HG03521 (cell line): Measurements from ENCODE around the gene N4BP2.
"Not testable (repeated sequence)": the region's sequence is repeated elsewhere in the genome, so short reads cannot be mapped to it uniquely, and the experiment has no call there.

Experiments used
- ATAC-seq: cut with Tn5 transposase; IDR thresholded peaks from one replicate; pipeline ENCODE4 v1.9.1; 2021; ENCODE audit warnings: mild to moderate bottlenecking, moderate library complexity; ENCODE audit not compliant: unreplicated experiment

N4BP2 gene

DNA sequence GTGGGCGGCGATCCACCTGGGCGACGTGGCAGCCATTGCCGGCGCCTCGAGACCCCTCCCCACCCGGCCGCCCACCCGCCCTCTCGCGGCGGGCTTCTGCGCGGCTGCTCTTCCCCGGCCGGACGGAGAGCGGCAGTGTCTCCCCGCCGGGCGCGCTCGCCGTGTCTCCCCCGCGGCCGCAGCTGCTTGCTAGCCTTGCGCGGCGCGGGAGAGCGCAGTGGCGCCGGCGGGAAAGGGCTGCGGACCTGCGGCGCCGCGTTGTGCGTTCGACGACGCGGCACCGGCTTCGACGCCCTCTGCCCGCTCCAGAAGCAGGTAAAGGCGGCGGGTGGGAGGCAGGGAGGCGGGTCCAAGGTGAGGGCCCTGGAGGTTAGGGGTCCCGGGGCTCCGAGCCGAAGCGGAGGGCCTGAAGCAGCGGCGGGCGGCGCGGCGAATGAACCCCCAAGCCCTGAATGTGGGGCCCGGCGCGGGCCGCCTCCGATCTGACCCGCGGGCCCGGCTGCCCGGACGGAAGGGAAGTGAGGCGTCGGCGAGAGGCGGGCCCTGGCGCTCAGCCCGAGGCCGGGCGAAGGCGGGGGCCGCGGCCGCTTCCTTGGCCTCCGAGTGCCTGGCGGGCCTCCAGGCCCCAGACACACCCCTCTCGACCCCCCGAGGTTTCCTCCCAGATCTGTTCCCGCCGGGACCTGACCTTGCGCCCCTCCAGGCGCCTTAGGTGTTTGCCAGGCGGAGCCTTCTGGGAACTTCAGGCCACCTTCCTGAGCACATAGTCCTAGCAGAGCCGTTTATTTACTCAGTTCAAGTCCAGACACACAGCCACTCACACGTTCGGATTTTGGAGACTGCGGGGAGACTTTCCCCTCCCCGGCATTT is at the start of gene N4BP2:
Gene N4BP2, plus strand, starts transcription at position 135 of the 870 bp plus-strand sequence. CDS start 40,491 bp downstream, outside the sequence.
- peak; percentile 59 for ATAC-seq

DNA sequence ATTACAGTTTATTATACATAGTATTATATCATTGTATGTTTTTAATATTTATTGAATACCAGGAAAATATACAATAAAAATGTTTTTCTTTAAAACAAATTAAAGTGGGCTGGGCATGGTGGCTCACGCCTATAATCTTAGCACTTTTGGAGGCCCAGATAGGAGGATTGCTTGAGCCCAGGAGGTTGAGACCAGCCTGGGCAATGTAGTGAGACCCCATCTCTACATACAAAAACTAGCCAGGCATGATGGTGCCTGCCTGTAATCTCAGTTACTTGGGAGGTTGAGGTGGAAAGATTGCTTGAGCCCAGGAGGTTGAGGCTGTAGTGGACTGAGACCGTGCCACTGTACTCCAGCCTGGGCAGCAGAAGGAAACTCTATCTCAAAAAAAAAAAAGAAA is 40.6 kb upstream of the N4BP2 start:
- no peak for ATAC-seq

DNA sequence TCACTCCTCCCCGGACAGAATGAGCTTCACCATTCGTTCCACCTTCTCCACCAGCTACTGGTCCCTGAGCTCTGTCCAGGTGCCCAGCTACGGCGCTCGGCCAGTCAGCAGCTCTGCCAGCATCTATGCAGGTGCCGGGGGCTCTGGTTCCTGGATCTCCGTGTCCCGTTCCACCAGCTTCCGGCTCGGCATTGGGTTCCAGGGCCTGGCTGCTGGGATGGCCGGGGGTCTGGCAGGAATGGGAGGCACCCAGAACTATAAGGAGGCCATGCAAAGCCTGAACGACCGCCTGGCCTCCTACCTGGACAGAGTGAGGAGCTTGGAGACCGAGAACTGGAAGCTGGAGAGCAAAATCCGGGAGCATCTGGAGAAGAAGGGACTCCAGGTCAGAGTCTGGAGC is 36.4 kb upstream of the N4BP2 start:
- no peak for ATAC-seq

DNA sequence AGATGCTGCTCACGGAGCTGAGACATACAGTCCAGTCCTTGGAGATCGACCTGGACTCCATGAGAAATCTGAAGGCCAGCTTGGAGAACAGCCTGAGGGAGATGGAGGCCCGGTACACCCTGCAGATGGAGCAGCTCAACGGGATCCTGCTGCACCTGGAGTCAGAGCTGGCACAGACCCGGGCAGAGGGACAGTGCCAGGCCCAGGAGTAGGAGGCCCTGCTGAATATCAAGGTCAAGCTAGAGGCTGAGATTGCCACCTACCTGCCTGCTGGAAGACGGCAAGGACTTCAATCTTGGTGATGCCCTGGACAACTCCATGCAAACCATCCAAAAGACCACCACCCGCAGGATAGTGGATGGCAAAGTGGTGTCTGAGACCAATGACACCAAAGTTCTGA is 35.5 kb upstream of the N4BP2 start:
- not testable (repeated sequence) for ATAC-seq

DNA sequence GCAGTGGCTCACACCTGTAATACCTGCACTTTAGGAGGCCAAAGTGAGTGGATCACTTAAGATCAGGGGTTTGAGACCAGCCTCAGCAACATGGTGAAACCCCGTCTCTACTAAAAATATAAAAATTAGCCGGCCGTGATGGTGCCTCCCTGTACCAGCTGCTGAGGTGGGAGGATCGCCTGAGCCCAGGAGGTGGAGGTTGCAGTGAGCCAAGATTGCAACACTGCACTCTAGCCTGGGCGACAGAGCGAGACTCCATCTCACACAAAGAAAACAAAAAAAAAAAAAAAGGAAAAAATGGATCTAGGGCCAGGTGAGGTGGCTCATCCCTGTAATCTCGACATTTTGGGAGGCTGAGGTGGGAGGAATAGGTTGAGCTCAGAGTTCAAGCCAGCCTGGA is 32.6 kb upstream of the N4BP2 start:
- not testable (repeated sequence) for ATAC-seq

DNA sequence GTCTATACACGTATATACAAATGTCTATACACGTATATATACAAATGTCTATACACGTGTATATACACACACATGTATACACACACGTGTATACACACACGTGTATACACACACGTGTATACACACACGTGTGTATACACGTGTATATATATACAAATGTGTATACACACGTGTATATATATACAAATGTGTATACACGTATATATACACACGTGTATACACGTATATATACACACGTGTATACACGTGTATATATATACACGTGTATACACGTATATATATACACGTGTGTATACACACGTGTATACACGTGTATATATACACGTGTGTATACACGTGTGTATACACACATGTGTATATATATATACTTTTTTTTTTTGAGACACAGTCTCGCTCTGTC is 23.9 kb upstream of the N4BP2 start:
- ATAC-seq: no peak

DNA sequence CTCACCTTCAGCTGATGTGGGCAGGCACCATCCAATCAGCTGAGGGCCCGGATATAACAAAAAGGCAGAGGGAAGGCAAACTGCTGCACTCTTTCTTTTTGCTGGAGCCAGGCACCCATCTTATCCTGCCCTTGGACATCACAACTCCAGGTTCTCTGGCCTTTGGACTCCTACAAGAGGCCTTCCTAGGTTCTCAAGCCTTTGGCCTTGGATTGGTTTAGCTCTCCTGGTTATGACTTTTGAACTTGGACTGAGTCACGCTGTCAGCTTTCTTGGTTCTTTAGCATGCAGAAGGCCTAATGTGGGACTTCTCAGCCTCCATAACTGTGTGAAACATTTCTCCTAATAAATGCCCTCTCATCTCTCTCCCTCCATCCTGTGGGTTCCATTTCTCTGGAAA is 23.0 kb upstream of the N4BP2 start:
- no peak for ATAC-seq

DNA sequence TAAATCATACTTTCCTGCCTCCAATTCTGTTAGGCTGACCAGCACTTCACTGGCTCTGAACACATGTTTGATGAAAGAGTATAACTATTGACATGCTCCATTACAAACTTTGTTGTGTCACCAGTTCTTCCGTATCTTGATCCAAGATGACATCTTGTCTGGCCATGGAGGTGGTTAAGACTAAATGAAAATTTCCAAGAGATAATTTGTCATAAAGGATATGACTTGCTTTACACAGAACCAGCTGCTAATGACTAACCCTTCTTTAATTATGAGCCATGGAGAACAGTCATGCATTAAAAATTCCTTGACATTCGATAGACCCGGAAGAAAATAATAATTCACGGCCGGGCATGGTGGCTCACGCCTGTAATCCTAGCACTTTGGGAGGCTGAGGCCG is 17.7 kb upstream of the N4BP2 start:
- no peak for ATAC-seq

DNA sequence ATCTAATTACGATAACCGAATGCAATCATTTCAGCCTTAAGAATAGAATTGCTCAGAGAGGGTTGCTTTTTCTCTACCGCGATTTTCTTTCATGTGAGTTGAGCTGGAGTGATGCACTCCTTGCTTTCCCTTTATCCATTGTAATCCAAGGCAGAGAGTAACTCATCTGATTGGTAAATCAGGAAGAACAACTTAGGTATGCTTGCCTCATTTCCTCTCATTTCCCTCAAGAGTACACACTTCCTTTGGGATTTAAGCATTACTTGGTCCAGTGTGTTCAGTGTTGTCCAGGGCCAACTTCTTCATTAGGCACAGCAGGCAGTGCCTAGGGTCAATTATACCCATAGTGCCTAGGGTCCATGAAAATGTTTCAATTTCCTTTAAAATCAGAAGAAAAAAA is 15.7 kb upstream of the N4BP2 start:
- no peak for ATAC-seq

DNA sequence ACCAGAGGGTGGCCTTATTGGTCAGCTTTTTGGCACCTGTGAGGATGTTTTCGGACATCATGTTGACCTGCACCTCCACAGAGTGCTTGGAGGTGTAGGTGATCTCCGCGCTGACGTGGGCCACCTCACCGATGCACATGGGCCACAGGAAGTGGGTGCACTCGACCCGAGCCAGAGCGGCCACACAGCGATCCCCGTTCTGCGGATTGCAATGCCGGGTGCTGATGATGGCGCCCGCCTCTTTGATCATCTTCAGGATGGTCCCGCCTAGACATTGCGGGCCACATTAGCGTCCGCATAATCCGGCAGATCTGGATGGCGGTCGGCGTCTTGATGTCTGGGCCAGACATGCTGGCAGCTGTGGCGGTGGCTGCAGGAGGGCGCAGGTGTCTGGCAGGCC is 12.9 kb upstream of the N4BP2 start:
- no peak for ATAC-seq

DNA sequence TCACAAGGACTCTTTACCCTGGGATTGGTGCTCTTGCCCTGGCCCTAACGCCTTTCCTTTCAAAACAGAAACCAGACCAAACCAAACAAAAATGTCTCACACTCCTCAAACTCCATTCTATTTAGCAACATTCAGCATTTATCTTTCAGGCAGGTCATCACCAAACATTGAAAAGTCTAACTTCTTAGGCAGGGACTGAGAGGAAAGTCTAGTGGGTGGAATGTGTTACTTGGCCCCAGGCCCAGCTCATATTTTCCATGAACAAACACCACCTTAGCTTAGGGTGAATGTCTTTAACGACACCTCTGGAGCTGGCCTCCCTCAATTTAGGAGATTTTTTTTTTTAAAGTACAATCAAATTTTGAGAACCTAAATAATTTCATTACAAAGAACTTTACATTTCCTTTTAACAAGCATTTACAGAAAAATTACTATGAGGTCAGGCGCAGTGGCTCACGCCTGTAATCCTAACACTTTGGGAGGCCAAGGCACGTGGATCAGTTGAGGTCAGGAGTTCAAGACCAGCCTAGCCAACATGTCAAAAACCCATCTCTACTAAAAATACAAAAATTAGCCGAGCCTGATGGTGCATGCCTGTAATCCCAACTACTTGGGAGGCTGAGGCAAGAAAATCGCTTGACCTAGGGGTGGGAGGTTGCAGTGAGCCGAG is 10.2 kb upstream of the N4BP2 start:
- no peak for ATAC-seq

DNA sequence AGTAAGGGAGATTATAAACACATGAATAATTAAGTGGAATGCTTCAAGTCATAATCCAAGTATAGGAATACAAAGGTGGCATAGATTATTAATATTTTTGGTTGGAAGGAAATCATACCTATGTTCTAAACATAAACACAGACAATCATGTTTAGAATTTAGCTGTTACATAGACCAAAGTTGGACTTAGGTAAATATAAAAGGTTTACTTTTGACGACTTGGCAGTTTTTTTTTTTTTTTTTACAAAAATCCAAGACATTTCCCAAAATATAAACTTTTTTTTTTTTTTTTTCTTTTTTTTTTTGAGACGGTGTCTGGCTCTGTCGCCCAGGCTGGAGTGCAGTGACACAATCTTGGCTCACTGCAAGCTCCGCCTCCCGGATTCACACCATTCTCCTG is 3.5 kb upstream of the N4BP2 start:
- no peak for ATAC-seq

DNA sequence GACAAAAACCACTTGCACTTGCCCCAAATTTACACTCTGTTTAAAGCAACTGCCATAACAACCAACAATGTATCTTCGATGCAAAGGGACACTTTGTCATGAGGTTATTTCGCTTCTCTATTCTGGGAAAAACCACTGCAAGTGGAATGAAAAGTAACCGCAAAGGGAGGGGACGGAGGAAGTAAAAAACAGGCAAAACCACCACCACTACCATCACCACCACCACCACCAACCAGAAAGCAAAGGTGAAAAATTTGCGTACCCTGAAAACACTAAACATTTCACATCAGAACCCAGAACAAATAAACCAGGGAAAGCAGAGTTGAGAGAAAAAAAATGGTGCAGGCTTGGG is 1.2 kb upstream of the N4BP2 start:
- no peak for ATAC-seq

DNA sequence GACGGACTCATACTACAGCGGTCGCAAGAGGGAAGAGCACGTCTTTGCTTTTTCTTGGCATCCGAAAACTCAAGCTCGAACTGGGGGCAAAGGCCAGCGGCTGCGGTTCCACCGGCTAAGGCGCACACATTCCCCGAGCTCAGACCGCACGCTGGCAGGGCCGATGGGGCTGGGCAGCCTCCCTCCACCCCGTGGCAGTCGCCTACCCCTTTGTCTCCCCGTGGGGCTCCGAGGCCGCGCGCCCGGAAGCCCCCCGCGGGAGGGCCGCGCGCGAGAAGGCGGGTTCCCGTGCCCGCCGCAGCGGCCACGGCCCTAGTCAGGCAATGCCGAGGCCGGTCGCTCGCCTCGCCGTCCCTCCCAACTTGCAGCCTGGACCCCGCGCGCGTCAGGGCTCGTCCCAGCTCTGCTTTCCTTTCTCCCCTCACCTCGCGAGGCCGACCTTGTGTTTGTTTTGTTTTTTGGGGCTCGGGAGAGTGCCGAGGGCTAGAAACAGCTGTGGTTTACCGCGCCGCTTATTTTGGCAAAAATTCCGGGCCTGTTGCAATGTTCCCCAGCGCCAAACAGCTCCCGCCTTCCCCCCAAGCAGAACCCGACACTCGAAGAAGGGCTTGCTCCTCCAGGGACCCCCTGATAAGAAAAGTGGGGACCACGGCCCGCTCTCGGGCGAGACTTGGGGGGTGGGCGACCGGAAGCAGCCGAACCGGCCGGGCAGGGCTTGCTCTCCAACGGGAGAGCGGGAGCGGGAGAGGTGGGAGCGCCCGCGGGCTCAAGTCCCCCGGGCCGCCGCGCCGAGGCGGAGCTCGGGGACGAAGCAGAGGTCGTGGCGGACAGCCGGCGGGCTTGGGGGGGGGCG is 561 bp upstream of the N4BP2 start:
- no peak for ATAC-seq

DNA sequence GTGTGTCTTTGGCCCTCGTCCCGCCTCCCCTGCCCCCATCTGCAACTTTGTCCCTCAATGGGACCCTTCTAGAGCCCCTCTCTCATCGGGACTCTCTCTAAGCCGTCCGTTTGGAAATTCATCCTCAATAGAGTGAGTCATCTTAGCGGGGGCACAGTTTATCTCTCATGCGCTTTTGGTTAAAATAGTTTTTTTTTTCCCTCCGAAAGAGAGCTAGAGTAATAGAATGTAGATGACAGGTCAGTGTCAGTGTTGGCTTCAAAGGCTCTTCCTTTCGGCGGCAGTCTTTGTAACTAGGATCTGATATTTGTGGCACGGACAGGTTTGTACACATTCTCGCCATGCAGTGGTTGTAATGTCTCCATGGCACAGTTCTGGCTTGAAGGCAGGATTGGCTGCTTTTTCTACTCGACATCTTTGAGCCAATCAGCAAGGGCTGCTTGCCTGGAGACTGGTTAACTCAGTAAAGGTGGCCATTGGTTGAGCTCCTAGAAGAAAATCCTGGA is 989 bp downstream of the N4BP2 start:
- ATAC-seq: peak; percentile 61

DNA sequence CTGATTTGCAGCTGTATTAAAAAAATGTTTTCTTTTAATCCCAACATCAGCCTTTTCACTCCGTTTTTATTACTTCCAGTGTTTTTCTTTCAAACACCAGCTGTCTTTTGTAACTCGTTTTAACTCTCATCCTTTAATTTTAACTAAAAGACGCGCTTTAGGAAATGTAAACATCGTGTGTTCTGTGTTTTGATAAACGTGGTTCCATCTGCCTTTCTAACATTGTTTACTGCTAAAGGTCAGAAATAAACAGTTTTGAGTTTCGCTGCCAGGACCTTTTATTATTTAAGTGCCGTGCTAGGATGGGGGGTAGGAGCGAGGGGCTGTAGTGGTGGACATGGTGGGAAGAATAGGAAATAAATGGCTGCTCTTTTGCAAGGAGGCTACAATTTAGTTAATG is 1.5 kb downstream of the N4BP2 start:
- ATAC-seq: no peak

DNA sequence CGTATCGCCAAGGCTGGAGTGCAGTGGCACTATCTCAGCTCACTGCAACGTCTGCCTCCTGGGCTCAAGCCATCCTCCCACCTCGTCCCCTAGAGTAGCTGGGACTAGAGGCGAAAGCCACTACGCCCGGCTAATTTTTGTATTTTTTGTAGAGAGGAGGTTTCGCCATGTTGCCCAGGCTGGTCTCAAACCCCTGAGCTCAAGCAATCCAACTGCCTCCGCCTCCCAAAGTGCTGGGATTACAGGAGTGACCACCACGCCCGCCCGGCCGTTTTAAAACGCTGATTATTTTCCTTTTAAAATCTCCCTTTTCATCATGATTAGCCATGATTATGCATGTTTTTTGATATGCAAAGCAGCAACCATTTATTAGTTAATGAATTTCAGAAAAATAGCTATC is 2.2 kb downstream of the N4BP2 start:
- no peak for ATAC-seq

DNA sequence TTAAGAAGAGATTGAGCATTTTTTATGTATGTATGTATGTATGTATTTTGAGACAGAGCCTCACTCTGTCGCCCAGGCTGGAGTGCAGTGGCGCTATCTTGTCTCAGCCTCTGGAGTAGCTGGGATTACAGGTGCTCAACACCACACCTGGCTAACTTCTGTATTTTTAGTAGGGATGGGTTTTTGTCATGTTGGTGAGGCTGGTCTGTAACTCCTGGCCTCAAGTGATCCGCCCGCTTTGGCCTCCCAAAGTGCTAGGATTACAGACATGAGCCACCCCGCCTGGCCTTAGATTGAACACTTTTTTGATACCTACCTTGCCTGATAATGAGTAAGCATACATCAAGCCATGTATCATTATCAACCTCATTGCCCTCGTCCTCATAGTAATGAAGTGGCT is 2.7 kb downstream of the N4BP2 start:
- no peak for ATAC-seq

DNA sequence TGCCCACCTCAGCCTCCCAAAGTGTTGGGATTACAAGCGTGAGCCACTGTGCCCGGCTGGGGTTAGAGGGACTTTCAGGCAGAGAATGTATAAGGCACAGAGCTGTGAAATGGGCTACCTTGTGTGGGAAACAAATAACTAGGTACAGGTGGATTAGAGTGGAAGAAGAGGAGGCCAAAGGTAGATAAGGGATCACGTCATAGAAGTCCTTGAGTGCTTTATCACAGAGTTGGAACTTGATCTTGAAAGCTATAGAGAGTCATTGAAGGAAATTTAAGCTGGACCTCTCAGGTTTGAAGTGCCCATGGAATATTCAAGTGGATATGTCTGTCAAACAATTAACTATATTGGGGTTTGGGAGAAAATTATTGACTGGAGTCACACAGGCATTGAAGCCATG is 8.4 kb downstream of the N4BP2 start:
- ATAC-seq: no peak

DNA sequence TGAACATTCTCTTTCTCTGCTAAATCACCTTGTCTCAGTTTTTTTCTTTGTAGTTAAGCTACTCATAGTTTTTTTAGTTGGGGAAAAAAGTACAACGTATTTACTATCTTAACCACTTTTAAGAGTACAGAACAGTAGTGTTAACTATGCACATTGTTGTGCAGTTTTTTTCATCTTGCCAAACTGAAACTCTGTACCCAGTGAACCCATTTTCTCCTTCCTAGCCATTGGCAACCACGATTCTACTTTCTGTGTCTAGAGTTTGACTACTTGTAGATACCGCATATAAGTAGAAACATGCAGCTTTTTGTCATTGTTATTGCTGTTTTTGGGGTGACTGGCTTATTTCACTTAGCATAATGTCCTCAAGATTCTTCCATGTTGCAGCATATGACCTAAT is 10.0 kb downstream of the N4BP2 start:
- no peak for ATAC-seq

DNA sequence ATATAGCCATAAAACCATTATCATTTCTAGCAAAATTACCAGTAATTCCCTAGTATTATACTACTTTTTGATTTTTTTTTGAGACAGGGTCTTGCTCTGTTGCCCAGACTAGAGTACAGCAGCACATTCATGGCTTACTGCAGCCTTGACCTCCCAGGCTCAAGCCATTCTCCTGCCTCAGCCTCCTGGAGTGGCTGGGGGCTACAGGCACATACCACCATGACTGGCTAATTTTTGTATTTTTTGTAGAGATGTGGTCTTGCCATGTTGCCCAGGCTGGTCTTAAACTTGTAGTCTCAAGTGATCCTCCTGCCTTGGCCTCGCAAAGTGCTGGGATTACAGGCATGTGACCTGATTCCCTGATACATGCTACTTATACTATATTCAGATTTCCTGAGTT is 13.7 kb downstream of the N4BP2 start:
- no peak for ATAC-seq
